ENCODE data around the gene ACOT9.

DNA sequence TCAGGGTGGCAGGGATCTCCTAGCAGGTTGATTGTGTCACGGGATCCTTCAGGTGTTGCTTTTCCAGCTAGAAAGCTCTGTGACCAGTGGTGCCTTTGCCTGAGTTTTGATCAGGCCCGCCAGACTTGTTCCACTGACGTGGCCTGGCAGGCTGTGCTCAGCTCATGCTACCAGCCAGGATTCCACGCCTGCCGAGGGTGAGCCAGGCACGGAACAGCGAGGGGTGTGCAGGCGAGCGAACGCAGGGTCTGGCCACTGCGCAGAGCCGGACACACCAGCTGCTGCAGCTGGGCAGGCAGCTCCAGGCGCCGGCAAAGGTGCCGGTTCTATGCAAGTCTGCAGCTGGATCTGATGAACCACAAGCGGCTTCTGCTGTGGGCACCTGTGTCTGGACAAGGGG is 22.8 kb upstream of the ACOT9 start:
- TF ChIP-seq POLR2A (IDR thresholded peaks at IDR 0.05; ENCODE audit: low read length), result no peak
- TF ChIP-seq GATA1 (IDR thresholded peaks at IDR 0.05; ENCODE audit: low read depth, low read length), result no peak

All from erythroblast (primary cell).